ENCODE results near the gene ATP8A2. TPM values are rescaled to one million over a fixed set of nuclear protein-coding genes. Genes with fewer than 3 reads are reported as not detected.

Gene ATP8A2
- total and polyA plus RNA-seq, 2 of the 8 experiments (the other 6 are each of a cell fraction or from before 2014, with no cell fraction given), result 2.4 to 8.3 TPM

GRCh38 chr13:25775986-25776385 lies 404.2 kb downstream of the ATP8A2 start:
- Histone ChIP-seq H3K23me2 (ENCODE audit: low read depth, low read length) (no peaks in the 10 kb centered on the region), H3K4me2 (ENCODE audit: insufficient read depth in 1 of 2, low read depth in 2 of 2, low read length in 2 of 2) (no peak overlapping the region), H3K4me1 (replicated peaks in 1 of 4; ENCODE audit: control insufficient read depth in 3 of 4, insufficient read depth in 4 of 4, low read length in 3 of 4) (peaks cover 2 to 8% (median 7%) of the 10 kb centered on the region in 4 experiments; a peak in 5 of 7 replicates), H3K79me1 (ENCODE audit: low read depth, low read length) (no peaks in the 10 kb centered on the region), H2BK12ac (ENCODE audit: low read depth, low read length) (no peak overlapping the region), H2BK120ac (replicated peaks; ENCODE audit: low read depth, low read length) (no peak overlapping the region), H3K23ac (ENCODE audit: insufficient read length) (no peak overlapping the region), H2AK5ac (ENCODE audit: low read depth, low read length) (no peak overlapping the region), H4K8ac (ENCODE audit: extremely low read depth, insufficient read depth, low read length) (no peak overlapping the region), H2BK5ac (ENCODE audit: low read depth, low read length) (no peak overlapping the region), H4K20me1 (replicated peaks in 1 of 2; ENCODE audit: control insufficient read depth in 1 of 2, insufficient read depth in 2 of 2, low read length in 2 of 2) (no peaks in the 10 kb centered on the region), H3K4me3 (ENCODE audit: extremely low read depth in 1 of 4, insufficient read depth in 2 of 4, low read depth in 3 of 4, low read length in 4 of 4) (no peak overlapping the region), H3K27me3 (replicated peaks in 1 of 4; ENCODE audit: control insufficient read depth in 3 of 4, extremely low read depth in 1 of 4, insufficient read depth in 3 of 4, low read length in 3 of 4) (no peaks in the 10 kb centered on the region), H4K5ac (ENCODE audit: insufficient read length, low read depth, low read length) (no peak overlapping the region), H3K14ac (ENCODE audit: insufficient read length) (no peak overlapping the region), H3K9me3 (ENCODE audit: insufficient read depth in 2 of 2, low read depth in 1 of 2, low read length in 1 of 2) (no peaks in the 10 kb centered on the region), H3K18ac (ENCODE audit: extremely low read depth, low read length) (no peak overlapping the region), H3K56ac (replicated peaks; ENCODE audit: insufficient read length, low read depth, low read length) (no peak overlapping the region), H3K9ac (replicated peaks in 1 of 4; ENCODE audit: extremely low read depth in 1 of 4, low read depth in 3 of 4, low read length in 3 of 4) (no peak overlapping the region), H3K27ac (ENCODE audit: low read depth, low read length) (no peak overlapping the region), H3K79me2 (ENCODE audit: control insufficient read depth in 1 of 2, insufficient read depth in 2 of 2, low read length in 2 of 2) (no peaks in the 10 kb centered on the region), H3K4ac (replicated peaks; ENCODE audit: insufficient read length, low read depth, low read length) (no peak overlapping the region), H2AFZ (ENCODE audit: low read length) (no peak overlapping the region), H4K91ac (replicated peaks; ENCODE audit: insufficient read length, low read length) (no peak overlapping the region), H2BK15ac (ENCODE audit: low read length) (no peak overlapping the region), H2BK20ac (ENCODE audit: low read length) (no peak overlapping the region), H3K36me3 (ENCODE audit: control insufficient read depth in 2 of 4, insufficient read depth in 4 of 4, low read length in 3 of 4) (no peaks in the 10 kb centered on the region)
- ChIA-PET CTCF (ENCODE audit: partially characterized antibody) (no interaction called here), POLR2A (ENCODE audit: partially characterized antibody) (interaction anchor here (1.8 kb wide), 1 partner anchor 275 kb away, joined by 3 read pairs; no protein-coding TSS in a partner anchor)
- no peak for FAIRE-seq
- no peak for TF ChIP-seq HDAC6 (IDR thresholded peaks at IDR 0.05; ENCODE audit: low read depth, low read length)
- TF ChIP-seq FOSL1 (IDR thresholded peaks at IDR 0.05; ENCODE audit: insufficient read depth, low read depth, low read length), result no peak
- no peak for TF ChIP-seq MAFK (IDR thresholded peaks at IDR 0.05; ENCODE audit: low read depth, low read length)
- TF ChIP-seq CHD1 (IDR thresholded peaks at IDR 0.05; ENCODE audit: low read depth, low read length), result no peak
- no peak for TF ChIP-seq CEBPB (IDR thresholded peaks at IDR 0.05; ENCODE audit: low read depth, low read length)
- no peak for TF ChIP-seq CTBP2 (IDR thresholded peaks at IDR 0.05; ENCODE audit: borderline replicate concordance, insufficient read depth, insufficient read length, low read length)
- no peak for TF ChIP-seq POLR2A (IDR thresholded peaks at IDR 0.05; ENCODE audit: control extremely low read depth in 1 of 2, low read depth in 2 of 2, low read length in 2 of 2)
- no peak for TF ChIP-seq BACH1 (IDR thresholded peaks at IDR 0.05; ENCODE audit: low read length)
- no peak for TF ChIP-seq CHD2 (IDR thresholded peaks at IDR 0.05; ENCODE audit: low read length)
- no peak for TF ChIP-seq PHF8 (conservative IDR thresholded peaks at IDR 0.05; ENCODE audit: low read depth, low read length)
- no peak for TF ChIP-seq RNF2 (IDR thresholded peaks at IDR 0.05; ENCODE audit: borderline replicate concordance, low read depth, low read length, missing control alignments, poor library complexity, severe bottlenecking)
- 91% methylated on average over 4 of the region's 4 CpGs; no CpG with 5 or more reads in 1 of the 2 experiments for WGBS, 2 experiments (ENCODE audit: extremely low coverage in 1 of 2, insufficient coverage in 1 of 2, insufficient read length in 1 of 2, insufficient replicate concordance in 2 of 2, low coverage in 1 of 2, low lambda C conversion rate in 2 of 2, missing lambda C conversion rate in 1 of 2)
- no peak for DNase-seq (ENCODE audit: low read depth in 1 of 2, low spot score in 2 of 2)

Data from H1 (cell line).